ENCODE measurements around the gene ADAMTS6.

Gene ADAMTS6

GRCh38 chr5:65141493-65141892 lies 340.2 kb downstream of the ADAMTS6 start:
- Histone ChIP-seq H3K36me3 (ENCODE audit: control insufficient read depth in 1 of 2, insufficient read depth in 2 of 2, low read length in 2 of 2) (no peaks in the 10 kb centered on the region), H3K27ac (ENCODE audit: low read depth, low read length) (no peak overlapping the region), H3K4me1 (ENCODE audit: control insufficient read depth in 1 of 2, insufficient read depth in 2 of 2, low read length in 2 of 2) (no peaks in the 10 kb centered on the region), H3K9me3 (ENCODE audit: control insufficient read depth in 1 of 2, low read length in 2 of 2) (no peaks in the 10 kb centered on the region), H3K27me3 (ENCODE audit: control insufficient read depth in 1 of 2, insufficient read depth in 2 of 2, low read length in 2 of 2) (no peaks in the 10 kb centered on the region), H3K9ac (ENCODE audit: low read depth in 1 of 2, low read length in 2 of 2) (no peak overlapping the region), H3K4me3 (ENCODE audit: low read depth in 1 of 2, low read length in 2 of 2) (no peak overlapping the region)

- no peak overlapping the region for H3K4me3 ChIP-seq (ENCODE audit: low read depth in 1 of 2, low read length in 2 of 2)
- no peak overlapping the region for H3K9ac ChIP-seq (ENCODE audit: low read depth in 1 of 2, low read length in 2 of 2)
- no peaks in the 10 kb centered on the region for H3K36me3 ChIP-seq (ENCODE audit: control insufficient read depth in 1 of 2, insufficient read depth in 2 of 2, low read length in 2 of 2)
- no peaks in the 10 kb centered on the region for H3K27me3 ChIP-seq (ENCODE audit: control insufficient read depth in 1 of 2, insufficient read depth in 2 of 2, low read length in 2 of 2)
- no peak overlapping the region for H3K27ac ChIP-seq (ENCODE audit: low read depth, low read length)
- no peaks in the 10 kb centered on the region for H3K9me3 ChIP-seq (ENCODE audit: control insufficient read depth in 1 of 2, low read length in 2 of 2)
- H3K4me1 ChIP-seq (ENCODE audit: control insufficient read depth in 1 of 2, insufficient read depth in 2 of 2, low read length in 2 of 2), result no peaks in the 10 kb centered on the region
These were observed 344.1 kb downstream of the ADAMTS6 start for GRCh38 chr5:65137631-65138030.

- Histone ChIP-seq H3K4me3 (ENCODE audit: low read depth in 1 of 2, low read length in 2 of 2) (no peak overlapping the region), H3K36me3 (ENCODE audit: control insufficient read depth in 1 of 2, insufficient read depth in 2 of 2, low read length in 2 of 2) (no peaks in the 10 kb centered on the region), H3K9me3 (ENCODE audit: control insufficient read depth in 1 of 2, low read length in 2 of 2) (no peaks in the 10 kb centered on the region), H3K9ac (ENCODE audit: low read depth in 1 of 2, low read length in 2 of 2) (no peak overlapping the region), H3K27me3 (ENCODE audit: control insufficient read depth in 1 of 2, insufficient read depth in 2 of 2, low read length in 2 of 2) (no peaks in the 10 kb centered on the region), H3K27ac (ENCODE audit: low read depth, low read length) (no peak overlapping the region), H3K4me1 (ENCODE audit: control insufficient read depth in 1 of 2, insufficient read depth in 2 of 2, low read length in 2 of 2) (no peaks in the 10 kb centered on the region)
These were observed 348.1 kb downstream of the ADAMTS6 start for GRCh38 chr5:65133477-65134110.

GRCh38 chr5:65132386-65132785 lies 349.3 kb downstream of the ADAMTS6 start:
- Histone ChIP-seq H3K9me3 (ENCODE audit: control insufficient read depth in 1 of 2, low read length in 2 of 2) (no peaks in the 10 kb centered on the region), H3K27me3 (ENCODE audit: control insufficient read depth in 1 of 2, insufficient read depth in 2 of 2, low read length in 2 of 2) (no peaks in the 10 kb centered on the region), H3K9ac (ENCODE audit: low read depth in 1 of 2, low read length in 2 of 2) (no peak overlapping the region), H3K36me3 (ENCODE audit: control insufficient read depth in 1 of 2, insufficient read depth in 2 of 2, low read length in 2 of 2) (no peaks in the 10 kb centered on the region), H3K4me1 (ENCODE audit: control insufficient read depth in 1 of 2, insufficient read depth in 2 of 2, low read length in 2 of 2) (no peaks in the 10 kb centered on the region), H3K27ac (ENCODE audit: low read depth, low read length) (no peak overlapping the region), H3K4me3 (ENCODE audit: low read depth in 1 of 2, low read length in 2 of 2) (no peak overlapping the region)

- H3K36me3 ChIP-seq (ENCODE audit: control insufficient read depth in 1 of 2, insufficient read depth in 2 of 2, low read length in 2 of 2), result no peaks in the 10 kb centered on the region
- no peak overlapping the region for H3K27ac ChIP-seq (ENCODE audit: low read depth, low read length)
- no peak overlapping the region for H3K9ac ChIP-seq (ENCODE audit: low read depth in 1 of 2, low read length in 2 of 2)
- no peak overlapping the region for H3K4me3 ChIP-seq (ENCODE audit: low read depth in 1 of 2, low read length in 2 of 2)
- no peaks in the 10 kb centered on the region for H3K9me3 ChIP-seq (ENCODE audit: control insufficient read depth in 1 of 2, low read length in 2 of 2)
- no peaks in the 10 kb centered on the region for H3K4me1 ChIP-seq (ENCODE audit: control insufficient read depth in 1 of 2, insufficient read depth in 2 of 2, low read length in 2 of 2)
- no peaks in the 10 kb centered on the region for H3K27me3 ChIP-seq (ENCODE audit: control insufficient read depth in 1 of 2, insufficient read depth in 2 of 2, low read length in 2 of 2)
These were observed 353.5 kb downstream of the ADAMTS6 start for GRCh38 chr5:65128226-65128625.

GRCh38 chr5:65127161-65127901 lies 354.4 kb downstream of the ADAMTS6 start:
- no peak overlapping the region for H3K27ac ChIP-seq (ENCODE audit: low read depth, low read length)

GRCh38 chr5:65126542-65127069 lies 355.1 kb downstream of the ADAMTS6 start:
- Histone ChIP-seq H3K36me3 (ENCODE audit: control insufficient read depth in 1 of 2, insufficient read depth in 2 of 2, low read length in 2 of 2) (no peaks in the 10 kb centered on the region), H3K27me3 (ENCODE audit: control insufficient read depth in 1 of 2, insufficient read depth in 2 of 2, low read length in 2 of 2) (no peaks in the 10 kb centered on the region), H3K4me3 (ENCODE audit: low read depth in 1 of 2, low read length in 2 of 2) (no peak overlapping the region), H3K9me3 (ENCODE audit: control insufficient read depth in 1 of 2, low read length in 2 of 2) (no peaks in the 10 kb centered on the region), H3K9ac (ENCODE audit: low read depth in 1 of 2, low read length in 2 of 2) (no peak overlapping the region), H3K4me1 (ENCODE audit: control insufficient read depth in 1 of 2, insufficient read depth in 2 of 2, low read length in 2 of 2) (no peaks in the 10 kb centered on the region), H3K27ac (ENCODE audit: low read depth, low read length) (no peak overlapping the region)

More at GRCh38 chr5:65127161-65127901, 354.4 kb downstream of the ADAMTS6 start:
- H3K27me3 ChIP-seq (ENCODE audit: control insufficient read depth in 1 of 2, insufficient read depth in 2 of 2, low read length in 2 of 2), result no peaks in the 10 kb centered on the region
- no peaks in the 10 kb centered on the region for H3K4me1 ChIP-seq (ENCODE audit: control insufficient read depth in 1 of 2, insufficient read depth in 2 of 2, low read length in 2 of 2)
- no peaks in the 10 kb centered on the region for H3K36me3 ChIP-seq (ENCODE audit: control insufficient read depth in 1 of 2, insufficient read depth in 2 of 2, low read length in 2 of 2)
- no peak overlapping the region for H3K4me3 ChIP-seq (ENCODE audit: low read depth in 1 of 2, low read length in 2 of 2)
- no peaks in the 10 kb centered on the region for H3K9me3 ChIP-seq (ENCODE audit: control insufficient read depth in 1 of 2, low read length in 2 of 2)
- H3K9ac ChIP-seq (ENCODE audit: low read depth in 1 of 2, low read length in 2 of 2), result no peak overlapping the region

GRCh38 chr5:65125591-65126541 lies 355.9 kb downstream of the ADAMTS6 start:
- no peaks in the 10 kb centered on the region for H3K4me1 ChIP-seq (ENCODE audit: control insufficient read depth in 1 of 2, insufficient read depth in 2 of 2, low read length in 2 of 2)
- no peaks in the 10 kb centered on the region for H3K36me3 ChIP-seq (ENCODE audit: control insufficient read depth in 1 of 2, insufficient read depth in 2 of 2, low read length in 2 of 2)
- H3K27me3 ChIP-seq (ENCODE audit: control insufficient read depth in 1 of 2, insufficient read depth in 2 of 2, low read length in 2 of 2), result no peaks in the 10 kb centered on the region
- H3K9me3 ChIP-seq (ENCODE audit: control insufficient read depth in 1 of 2, low read length in 2 of 2), result no peaks in the 10 kb centered on the region
- no peak overlapping the region for H3K4me3 ChIP-seq (ENCODE audit: low read depth in 1 of 2, low read length in 2 of 2)
- no peak overlapping the region for H3K27ac ChIP-seq (ENCODE audit: low read depth, low read length)
- H3K9ac ChIP-seq (ENCODE audit: low read depth in 1 of 2, low read length in 2 of 2), result no peak overlapping the region

GRCh38 chr5:65121880-65122436 lies 359.8 kb downstream of the ADAMTS6 start:
- H3K9me3 ChIP-seq (ENCODE audit: control insufficient read depth in 1 of 2, low read length in 2 of 2), result peaks cover 0 to 3% of the 10 kb centered on the region in 2 donors
- no peaks in the 10 kb centered on the region for H3K36me3 ChIP-seq (ENCODE audit: control insufficient read depth in 1 of 2, insufficient read depth in 2 of 2, low read length in 2 of 2)
- H3K4me1 ChIP-seq (ENCODE audit: control insufficient read depth in 1 of 2, insufficient read depth in 2 of 2, low read length in 2 of 2), result no peaks in the 10 kb centered on the region
- no peak overlapping the region for H3K9ac ChIP-seq (ENCODE audit: low read depth in 1 of 2, low read length in 2 of 2)
- H3K4me3 ChIP-seq (ENCODE audit: low read depth in 1 of 2, low read length in 2 of 2), result no peak overlapping the region
- H3K27ac ChIP-seq (ENCODE audit: low read depth, low read length), result no peak overlapping the region
- no peaks in the 10 kb centered on the region for H3K27me3 ChIP-seq (ENCODE audit: control insufficient read depth in 1 of 2, insufficient read depth in 2 of 2, low read length in 2 of 2)

Data from duodenal mucosa (tissue), 2 donors.